GM23248 (cell line): ENCODE data around the gene INSM1. TPM values are rescaled to one million over a fixed set of nuclear protein-coding genes. Genes with fewer than 3 reads are reported as not detected.

Source experiments
- DNase-seq: peaks from one replicate; pipeline ENCODE4 v3.0.0-alpha.2; 2015
- H2AFZ ChIP-seq: fragments of 200-600 bp; sonication (generic); 2 replicates; pipeline ENCODE4 v1.6.1; 2016; ENCODE audit warnings: antibody characterized with exemption
- H3F3A ChIP-seq: fragments of 200-600 bp; sonication (generic); 2 replicates; pipeline ENCODE4 v1.6.1; 2016; ENCODE audit warnings: mild to moderate bottlenecking, antibody characterized with exemption, mixed run types; ENCODE audit not compliant: insufficient read depth
- H3K27ac ChIP-seq: fragments of 200-600 bp; sonication (generic); 2 replicates; pipeline ENCODE4 v1.5.1; 2016; ENCODE audit warnings: mild to moderate bottlenecking
- H3K27me3 ChIP-seq: fragments of 200-600 bp; sonication (generic); replicated peaks from 2 replicates; pipeline ENCODE4 v1.6.1; 2016; ENCODE audit warnings: mild to moderate bottlenecking; ENCODE audit not compliant: insufficient read depth
- H3K36me3 ChIP-seq: fragments of 200-600 bp; sonication (generic); 2 replicates; pipeline ENCODE4 v1.6.1; 2016; ENCODE audit warnings: low read depth, mild to moderate bottlenecking
- H3K4me1 ChIP-seq: fragments of 200-600 bp; sonication (generic); 2 replicates; pipeline ENCODE4 v1.6.1; 2016; ENCODE audit warnings: mild to moderate bottlenecking; ENCODE audit not compliant: insufficient read depth
- H3K4me2 ChIP-seq: fragments of 200-600 bp; sonication (generic); one replicate; pipeline ENCODE4 v1.6.1; 2016; ENCODE audit warnings: mild to moderate bottlenecking; ENCODE audit not compliant: unreplicated experiment
- H3K4me3 ChIP-seq: fragments of 200-600 bp; sonication (generic); 2 replicates; pipeline ENCODE4 v1.5.1; 2016; ENCODE audit warnings: mild to moderate bottlenecking
- H3K79me2 ChIP-seq: fragments of 200-600 bp; sonication (generic); 2 replicates; pipeline ENCODE4 v1.6.1; 2016; ENCODE audit warnings: mild to moderate bottlenecking; ENCODE audit not compliant: insufficient read depth
- H3K9ac ChIP-seq: fragments of 200-600 bp; sonication (generic); 2 replicates; pipeline ENCODE4 v1.6.1; 2016; ENCODE audit warnings: mild to moderate bottlenecking
- H3K9me2 ChIP-seq: fragments of 200-600 bp; sonication (generic); 2 replicates; pipeline ENCODE4 v1.6.1; 2016; ENCODE audit warnings: mixed run types, mild to moderate bottlenecking, moderate library complexity; ENCODE audit not compliant: insufficient read depth
- H3K9me3 ChIP-seq: fragments of 200-600 bp; sonication (generic); one replicate; pipeline ENCODE4 v1.6.1; 2017; ENCODE audit warnings: low read depth
- H4K20me1 ChIP-seq: fragments of 200-600 bp; sonication (generic); 2 replicates; pipeline ENCODE4 v1.6.0; 2016; ENCODE audit not compliant: insufficient read depth
- EZH2 ChIP-seq: fragments of 200-600 bp; sonication (generic); IDR thresholded peaks from 2 replicates; pipeline ENCODE4 v1.6.1; 2018; ENCODE audit warnings: antibody characterized with exemption, mild to moderate bottlenecking; ENCODE audit not compliant: insufficient read depth, poor library complexity, severe bottlenecking
- EZH2phosphoT487 ChIP-seq: fragments of 200-600 bp; sonication (generic); IDR thresholded peaks from 2 replicates; pipeline ENCODE4 v1.6.1; 2018; ENCODE audit warnings: antibody characterized with exemption, moderate library complexity, mild to moderate bottlenecking, low read depth; ENCODE audit not compliant: insufficient read depth
- WGBS, 2 experiments: methylation state at CpG; one replicate each; pipeline ENCODE4 v1.1.6; 2015 to 2017; ENCODE audit warnings: low lambda C conversion rate in 2 of 2, low coverage in 1 of 2; ENCODE audit errors: missing lambda C conversion rate in 2 of 2; 5-methylcytosine and 5-hydroxymethylcytosine counted together
- in situ Hi-C: fragments of 300-500 bp; cut with MboI; formaldehyde crosslinking; loops from 2 replicates; pipeline ENCODE4 v1.15.0; 2020
- polyA plus RNA-seq: library from polyadenylated mRNA; unstranded; fragments of >200 nt; fragmentation: Nextera tagmentation; extraction: Ambion mirVana; gene quantifications from 2 replicates; pipeline ENCODE4 v1.2.1, GENCODE V29; 2016
- total RNA-seq: library from RNA; depleted of rRNA; stranded (reverse); fragments of >200 nt; shearing (Covaris generic); gene quantifications from 2 replicates; pipeline ENCODE4 v1.2.3, GENCODE V29; 2014

INSM1 gene
- total and polyA plus RNA-seq, 2 experiments from 2014 or later, result not detected

DNA sequence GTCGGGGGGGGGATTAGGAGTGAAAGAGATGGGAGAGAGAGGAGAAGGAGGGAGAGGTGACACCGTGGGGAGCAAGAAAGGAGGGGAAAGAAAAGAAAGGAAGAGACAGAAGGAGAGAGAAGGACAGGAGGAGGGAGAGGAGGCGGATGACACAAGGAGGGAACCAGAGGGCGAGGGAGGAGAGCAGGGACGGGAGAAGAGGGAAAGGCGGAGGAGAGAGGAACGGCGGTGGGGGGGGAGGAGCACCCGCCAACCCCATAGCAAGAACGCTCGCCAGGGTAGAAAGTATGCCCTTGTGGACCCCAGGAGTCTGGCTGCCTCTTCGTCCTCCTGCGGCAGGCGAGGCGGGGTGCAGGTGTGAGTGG is 4.5 kb upstream of the INSM1 start:
- Histone ChIP-seq H3K9me3 (no peaks in the 10 kb centered on the region), H3K27ac (no peak overlapping the region), H2AFZ (no peak overlapping the region), H3K4me2 (no peak overlapping the region), H3F3A (no peaks in the 10 kb centered on the region), H3K9ac (no peak overlapping the region), H3K9me2 (no peaks in the 10 kb centered on the region), H3K79me2 (no peaks in the 10 kb centered on the region), H3K4me1 (no peaks in the 10 kb centered on the region), H3K27me3 (peaks cover 67% of the 10 kb centered on the region), H3K4me3 (no peak overlapping the region), H4K20me1 (no peaks in the 10 kb centered on the region), H3K36me3 (no peaks in the 10 kb centered on the region)
- no peak for TF ChIP-seq EZH2
- TF ChIP-seq EZH2phosphoT487, result no peak
- 8 to 10% methylated on average over 5 to 15 of the region's 15 CpGs for WGBS, 2 experiments
- in situ Hi-C loops, result loop anchor here (10.0 kb wide), 1 partner anchor 191 kb away; no protein-coding TSS in a partner anchor
- DNase-seq, result no peak

DNA sequence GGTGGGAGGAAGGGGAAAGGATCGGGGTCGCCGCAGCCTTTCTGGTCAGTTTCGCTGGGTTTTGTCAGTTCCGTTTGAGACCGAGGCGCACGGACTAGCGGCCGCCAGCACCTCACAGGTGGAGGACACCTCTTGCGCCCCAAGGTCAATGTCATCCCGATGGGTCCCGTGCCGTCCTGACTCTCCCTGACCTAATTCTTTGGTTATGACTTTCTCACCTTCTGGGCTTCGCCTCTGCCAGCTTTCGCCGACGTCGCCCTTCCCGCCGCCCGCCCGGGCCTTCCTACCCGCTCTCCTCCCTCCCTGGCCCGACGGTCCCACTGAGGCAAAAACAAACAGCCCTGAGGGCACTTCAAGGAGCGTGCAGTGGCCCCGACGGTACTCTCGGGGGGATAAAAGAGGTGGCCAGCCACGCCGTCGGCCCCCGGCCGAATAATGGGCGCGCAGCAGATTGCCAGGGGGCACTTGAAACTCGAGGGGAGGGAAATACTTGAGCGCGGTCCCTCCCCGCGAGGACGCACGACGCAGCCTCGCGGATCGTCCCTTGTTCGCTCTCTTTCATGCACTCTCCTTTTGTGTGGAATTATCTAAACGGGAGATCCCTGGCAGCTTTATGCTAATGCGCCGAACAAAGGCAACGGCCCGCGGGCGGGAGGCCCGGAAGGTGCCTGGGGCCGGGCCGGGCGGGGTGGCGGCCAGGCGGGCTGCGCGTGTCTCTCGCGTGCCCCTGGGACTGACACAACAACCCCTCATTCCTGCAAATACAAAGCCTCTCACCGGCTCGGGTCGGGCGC is 3.9 kb upstream of the INSM1 start:
- 4% methylated on average over 58 to 70 of the region's 70 CpGs for WGBS, 2 experiments
- Histone ChIP-seq H3F3A (no peaks in the 10 kb centered on the region), H4K20me1 (no peaks in the 10 kb centered on the region), H3K27ac (no peak overlapping the region), H3K9me2 (no peaks in the 10 kb centered on the region), H3K79me2 (no peaks in the 10 kb centered on the region), H3K4me2 (no peak overlapping the region), H2AFZ (no peak overlapping the region), H3K9me3 (no peaks in the 10 kb centered on the region), H3K9ac (no peak overlapping the region), H3K4me3 (no peak overlapping the region), H3K4me1 (no peaks in the 10 kb centered on the region), H3K36me3 (no peaks in the 10 kb centered on the region), H3K27me3 (peaks cover 67% of the 10 kb centered on the region)
- in situ Hi-C loops, result loop anchor here (10.0 kb wide), 1 partner anchor 191 kb away; no protein-coding TSS in a partner anchor
- peak; percentile 97 for TF ChIP-seq EZH2
- peak; percentile 76; the same call in 1 of the 2 replicates for TF ChIP-seq EZH2phosphoT487
- no peak for DNase-seq

DNA sequence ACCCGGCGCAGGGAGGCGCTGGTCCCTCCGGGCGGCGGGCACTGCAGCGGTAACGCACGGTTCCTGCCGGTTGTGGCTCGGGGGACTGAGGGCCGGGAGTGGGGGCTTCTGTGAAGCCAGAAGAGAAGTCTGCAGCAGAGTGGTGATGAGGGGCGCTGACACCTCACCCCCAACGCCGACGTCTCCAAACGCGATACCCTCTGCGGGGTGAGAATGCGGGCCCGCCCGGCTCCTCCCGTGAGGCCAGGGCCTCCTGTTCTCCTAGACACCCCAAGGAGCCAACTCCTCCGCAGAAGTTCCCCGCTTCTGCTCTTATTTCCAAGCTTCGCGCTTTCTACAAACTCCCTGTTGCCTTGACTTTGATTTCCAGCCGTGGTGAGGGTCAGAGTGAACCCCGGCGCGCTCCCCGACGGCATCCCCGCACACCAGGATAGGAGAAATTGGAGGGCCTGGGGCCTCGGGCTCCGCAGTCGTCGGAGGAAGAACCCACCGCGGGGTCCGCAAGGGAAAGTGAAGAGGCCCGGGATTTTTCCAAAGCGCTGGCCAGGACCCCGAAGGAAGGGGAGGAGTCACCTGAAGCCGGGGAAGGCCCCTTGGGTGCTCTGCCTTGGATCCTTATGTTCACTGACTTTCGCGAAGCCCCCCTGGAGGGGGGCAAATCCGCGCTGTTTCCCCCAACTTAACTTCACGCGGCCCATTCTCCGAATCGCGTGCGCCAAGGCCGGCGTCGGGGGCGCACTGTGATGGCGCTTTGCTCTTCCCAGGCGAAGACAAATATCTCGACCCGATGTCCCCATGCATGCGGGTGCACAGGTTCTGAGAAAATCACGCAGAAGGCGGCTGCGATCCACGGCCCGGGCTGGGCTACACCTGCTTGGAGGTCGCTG is 3.1 kb upstream of the INSM1 start:
- H3K27me3 ChIP-seq, result peaks cover 75% of the 10 kb centered on the region

DNA sequence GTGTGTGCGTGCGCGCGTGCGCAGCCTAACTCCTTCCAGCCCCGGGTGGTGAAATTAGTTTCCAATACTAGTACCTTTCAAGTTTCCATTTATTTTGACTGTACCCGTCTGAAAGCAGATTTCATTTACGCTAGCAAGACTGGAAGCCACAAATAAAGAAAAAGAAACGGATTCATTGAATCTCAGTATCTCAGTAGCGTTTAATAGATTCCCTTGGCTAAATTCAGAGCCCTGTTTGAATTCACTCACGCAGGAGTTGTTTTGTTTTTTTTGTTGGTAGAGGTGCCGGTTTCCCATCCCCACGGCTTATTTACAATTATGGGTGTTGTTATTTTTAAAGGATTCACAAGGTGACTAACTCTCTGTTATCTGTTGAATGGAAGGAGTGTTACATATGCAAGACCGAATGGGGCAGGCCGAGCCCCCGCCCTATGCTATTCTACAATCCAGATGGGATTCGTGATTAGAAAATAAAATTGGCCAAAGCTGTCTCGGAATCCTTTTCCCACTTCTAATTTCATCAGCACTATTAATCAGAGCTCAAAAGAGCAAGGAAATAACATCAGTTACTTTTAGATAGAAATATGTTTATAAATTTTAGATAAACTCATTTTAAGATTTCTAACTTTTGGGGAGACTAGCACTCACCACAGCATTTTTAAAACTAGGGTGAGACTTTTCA is 2.3 kb upstream of the INSM1 start:
- H3K9me3 ChIP-seq, result no peaks in the 10 kb centered on the region
- peaks cover 81% of the 10 kb centered on the region for H3K27me3 ChIP-seq
- H3K27ac ChIP-seq, result no peak overlapping the region
- no peaks in the 10 kb centered on the region for H3F3A ChIP-seq
- WGBS, 2 experiments, result 38% methylated on average over 18 of the region's 18 CpGs
- H3K36me3 ChIP-seq, result no peaks in the 10 kb centered on the region
- in situ Hi-C loops, result loop anchor here (10.0 kb wide), 1 partner anchor 189 kb away; no protein-coding TSS in a partner anchor
- H2AFZ ChIP-seq, result no peak overlapping the region
- H3K4me2 ChIP-seq, result no peak overlapping the region
- H4K20me1 ChIP-seq, result no peaks in the 10 kb centered on the region
- H3K79me2 ChIP-seq, result no peaks in the 10 kb centered on the region
- H3K4me3 ChIP-seq, result no peak overlapping the region
- DNase-seq, result no peak
- TF ChIP-seq EZH2phosphoT487 (no peak), EZH2 (peak; percentile 81)
- H3K4me1 ChIP-seq, result no peaks in the 10 kb centered on the region
- no peak overlapping the region for H3K9ac ChIP-seq
- H3K9me2 ChIP-seq, result no peaks in the 10 kb centered on the region

More for the DNA sequence above, 3.1 kb upstream of the INSM1 start:
- Histone ChIP-seq H3K9me3 (no peaks in the 10 kb centered on the region), H3K9me2 (no peaks in the 10 kb centered on the region), H3K79me2 (no peaks in the 10 kb centered on the region), H3K4me1 (no peaks in the 10 kb centered on the region), H3K36me3 (no peaks in the 10 kb centered on the region), H4K20me1 (no peaks in the 10 kb centered on the region), H3K9ac (no peak overlapping the region), H3K4me3 (no peak overlapping the region), H3K27ac (no peak overlapping the region), H3F3A (no peaks in the 10 kb centered on the region), H3K4me2 (no peak overlapping the region), H2AFZ (no peak overlapping the region)
- DNase-seq, result no peak
- WGBS, 2 experiments, result 21 to 25% methylated on average over 67 to 70 of the region's 70 CpGs
- TF ChIP-seq EZH2phosphoT487, result no peak
- TF ChIP-seq EZH2, result peak; percentile 5
- in situ Hi-C loops, result loop anchor here (10.0 kb wide), 1 partner anchor 190 kb away; no protein-coding TSS in a partner anchor
